HCT116 (cell line): Measurements from ENCODE around the gene ZNF536.

Source experiments
- CBX3 ChIP-seq: IDR thresholded peaks from 2 replicates; pipeline ENCODE4 v1.6.1; 2012; ENCODE audit warnings: low read depth
- CEBPB ChIP-seq: IDR thresholded peaks from 2 replicates; pipeline ENCODE4 v1.6.1; 2012; ENCODE audit warnings: low read depth
- CTCF ChIP-seq, 3 experiments: fragments of 200-600 bp in 1 of 3; sonication (generic) in 1 of 3; IDR thresholded peaks in 2 of 3; conservative IDR thresholded peaks in 1 of 3; 2 replicates each; pipeline ENCODE4 v1.5.1; 2012 to 2017; ENCODE audit warnings: low read depth in 2 of 3, low read length in 2 of 3, antibody characterized with exemption in 1 of 3, borderline replicate concordance in 1 of 3, control low read depth in 1 of 3, mild to moderate bottlenecking in 1 of 3, mixed read lengths in 1 of 3, mixed run types in 1 of 3, moderate library complexity in 1 of 3; ENCODE audit not compliant: insufficient read depth in 1 of 3
- EZH2 ChIP-seq: fragments of 200-600 bp; sonication (generic); IDR thresholded peaks from 2 replicates; pipeline ENCODE4 v1.6.1; 2017; ENCODE audit warnings: antibody characterized with exemption, mixed run types
- JUND ChIP-seq: IDR thresholded peaks from 2 replicates; pipeline ENCODE4 v1.6.1; 2012
- POLR2AphosphoS5 ChIP-seq: IDR thresholded peaks from 2 replicates; pipeline ENCODE4 v1.6.1; 2011; ENCODE audit warnings: mild to moderate bottlenecking, low read depth, low read length, moderate library complexity
- SIN3A ChIP-seq: IDR thresholded peaks from 2 replicates; pipeline ENCODE4 v1.6.1; 2012; ENCODE audit warnings: low read depth
- TF ChIP-seq, protein P1 (sequence below): IDR thresholded peaks from 2 replicates; pipeline ENCODE4 v1.6.1; 2012

DNA sequence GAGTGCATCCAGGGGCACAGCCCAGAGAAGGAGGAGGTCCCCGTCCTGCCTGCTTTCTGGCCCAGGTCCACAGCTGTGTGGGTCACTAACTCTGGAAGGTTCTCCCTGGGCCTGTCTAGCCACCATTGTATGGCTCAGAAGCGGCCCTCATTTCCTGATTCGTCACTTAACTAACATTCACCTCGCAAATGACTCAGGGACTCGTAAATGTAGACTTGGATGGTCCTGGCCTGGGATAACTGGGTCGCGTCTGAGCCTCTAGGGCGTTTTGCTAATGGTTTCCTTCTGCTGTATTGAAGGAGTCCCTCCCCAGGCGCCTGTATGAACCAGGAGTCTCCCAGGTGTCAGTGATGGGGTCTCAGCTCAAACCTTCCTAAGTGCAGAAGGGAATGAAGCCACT, 162.8 kb downstream of the ZNF536 start:
- TF ChIP-seq SIN3A (no peak), CTCF (IDR thresholded peaks at IDR 0.05 in 2 of 3, conservative IDR thresholded peaks at IDR 0.05 in 1 of 3; ENCODE audit: borderline replicate concordance in 1 of 3, insufficient read depth in 1 of 3, low read depth in 2 of 3, low read length in 2 of 3) (no peak), EZH2 (no peak), JUND (no peak), POLR2AphosphoS5 (no peak), CBX3 (no peak), CEBPB (no peak)
- TF ChIP-seq, protein P1, sequence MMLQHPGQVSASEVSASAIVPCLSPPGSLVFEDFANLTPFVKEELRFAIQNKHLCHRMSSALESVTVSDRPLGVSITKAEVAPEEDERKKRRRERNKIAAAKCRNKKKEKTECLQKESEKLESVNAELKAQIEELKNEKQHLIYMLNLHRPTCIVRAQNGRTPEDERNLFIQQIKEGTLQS, result no peak
